Frontal cortex (tissue), 4 donors: ENCODE data around the gene UGT1A10. TPM values are rescaled to one million over a fixed set of nuclear protein-coding genes. Genes with fewer than 3 reads are reported as not detected.
"Not testable (repeated sequence)": the region's sequence is repeated elsewhere in the genome, so short reads cannot be mapped to it uniquely, and the experiment has no call there.

Source experiments
- DNase-seq, 2 donors: peaks; one replicate each; pipeline ENCODE4 v3.0.0; 2012; ENCODE audit warnings: low spot score in 2 of 2
- FAIRE-seq: peaks from 2 replicates; lab custom pipeline; 2012; peaks lifted over from hg19 to GRCh38; lab: Jason Lieb, UNC
- total RNA-seq: library from RNA; depleted of rRNA; stranded (reverse); fragments of >200 nt; gene quantifications from one replicate; pipeline ENCODE4 v1.2.3, GENCODE V29; 2014
- donor health status: control.
- donor health status: control.
- donor health status: control.

The UGT1A10 gene
- total RNA-seq, 1 donor from 2014 or later: not detected

GRCh38 chr2:233718552-233718951, 82.3 kb downstream of the UGT1A10 start, which contains the start of gene UGT1A4:
Gene UGT1A4, plus strand, starts transcription at chr2:233718736. Its CDS starts 85 bp downstream, at chr2:233718821.
- DNase-seq (no peak), FAIRE-seq (no peak)

- FAIRE-seq: no peak
- DNase-seq: no peak
Measured at GRCh38 chr2:233728723-233729301, 92.6 kb downstream of the UGT1A10 start, which contains the start of gene UGT1A3. Gene UGT1A3, plus strand, starts transcription at chr2:233729042. Its CDS starts 85 bp downstream, at chr2:233729127.

- FAIRE-seq, DNase-seq: not testable (repeated sequence)
Measured at GRCh38 chr2:233736868-233737653, 100.8 kb downstream of the UGT1A10 start.

- no peak for FAIRE-seq
Measured at GRCh38 chr2:233740870-233741269, 104.6 kb downstream of the UGT1A10 start.

GRCh38 chr2:233743464-233744259, 107.4 kb downstream of the UGT1A10 start:
- DNase-seq (no peak), FAIRE-seq (no peak)

More at GRCh38 chr2:233740870-233741269, 104.6 kb downstream of the UGT1A10 start:
- no peak for DNase-seq

GRCh38 chr2:233745073-233745755, 109.0 kb downstream of the UGT1A10 start:
- no peak for DNase-seq
- no peak for FAIRE-seq

DNA sequence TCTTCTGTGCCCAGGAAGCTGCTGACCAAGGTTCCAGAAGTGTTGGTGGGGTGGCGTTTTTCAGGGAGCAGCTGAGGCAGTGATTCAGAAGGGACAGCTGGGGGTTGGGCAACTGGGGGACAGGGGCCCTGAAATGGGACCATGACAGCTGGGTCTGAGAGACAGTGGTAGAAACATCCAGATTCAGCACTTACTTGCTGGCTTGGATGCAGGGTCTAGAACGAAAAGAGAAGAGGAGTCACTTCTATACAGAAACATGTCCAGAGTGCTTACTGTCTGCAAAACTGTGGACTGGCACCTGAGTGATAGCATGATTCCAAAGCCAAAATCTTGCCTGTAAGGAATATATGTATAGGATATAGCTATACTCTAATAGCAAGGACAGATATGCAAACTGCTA, 109.6 kb downstream of the UGT1A10 start:
- DNase-seq, FAIRE-seq: not testable (repeated sequence)

DNA sequence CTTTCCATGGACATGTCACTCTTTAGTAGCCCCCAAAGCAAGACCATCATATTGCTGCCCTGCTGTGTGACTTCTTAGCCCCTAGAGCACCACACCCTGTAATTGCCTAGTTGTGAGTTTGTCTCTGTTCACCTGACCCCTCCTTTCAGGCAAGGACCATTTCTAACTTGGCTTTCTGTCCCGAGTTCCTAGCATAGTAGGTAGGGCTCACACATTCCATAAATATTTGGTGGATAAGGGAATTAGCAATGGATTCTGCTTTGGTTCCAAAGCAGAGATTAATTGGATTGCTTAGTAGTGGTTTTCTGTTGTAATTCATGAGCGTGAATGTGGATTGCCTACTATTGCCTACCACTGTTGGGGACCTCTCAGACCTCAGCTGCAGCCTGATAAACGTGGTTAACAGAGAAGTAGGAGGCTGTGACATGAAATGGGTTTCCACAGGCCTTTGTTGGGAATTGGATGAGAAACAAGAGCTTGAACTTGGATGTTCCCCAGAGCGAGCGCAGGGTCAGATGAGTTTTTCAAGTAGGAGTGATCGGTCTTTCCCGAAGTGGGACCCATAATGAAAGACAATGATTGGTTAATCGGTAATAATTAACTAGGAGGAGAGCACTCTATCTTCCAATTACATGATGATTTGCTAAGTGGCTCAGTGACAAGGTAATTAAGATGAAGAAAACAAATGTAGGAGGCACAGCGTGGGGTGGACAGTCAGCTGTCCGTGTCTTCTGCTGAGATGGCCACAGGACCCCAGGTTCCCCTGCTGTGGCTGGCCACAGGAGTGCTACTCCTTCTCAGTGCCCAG, 110.4 kb downstream of the UGT1A10 start:
- FAIRE-seq: no peak
- no peak for DNase-seq

DNA sequence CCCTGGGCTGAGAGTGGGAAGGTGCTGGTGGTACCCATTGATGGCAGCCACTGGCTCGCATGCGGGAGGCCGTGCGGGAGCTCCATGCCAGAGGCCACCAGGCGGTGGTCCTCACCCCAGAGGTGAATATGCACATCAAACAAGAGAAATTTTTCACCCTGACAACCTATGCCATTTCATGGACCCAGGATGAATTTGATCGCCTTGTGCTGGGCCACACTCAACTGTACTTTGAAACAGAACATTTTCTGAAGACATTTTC, 111.0 kb downstream of the UGT1A10 start:
- FAIRE-seq (no peak), DNase-seq (no peak)

DNA sequence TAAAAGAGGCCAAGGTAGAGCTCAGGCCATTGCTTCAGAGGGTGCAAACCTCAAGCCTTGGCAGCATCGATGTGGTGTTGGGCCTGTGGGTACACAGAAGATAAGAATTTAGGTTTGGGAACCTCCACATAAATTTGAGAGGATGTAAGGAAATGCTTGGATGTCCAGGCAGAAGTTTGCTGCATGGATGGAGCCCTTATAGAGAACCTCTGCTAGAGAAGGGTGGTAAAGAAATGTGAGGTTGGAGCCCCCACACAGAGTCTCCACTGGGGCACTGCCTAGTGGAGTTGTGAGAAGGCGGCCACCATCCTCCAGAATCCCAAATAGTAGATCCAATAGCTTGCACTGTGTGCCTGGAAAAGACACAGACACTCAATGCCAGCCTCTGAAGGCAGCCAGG, 114.4 kb downstream of the UGT1A10 start:
- not testable (repeated sequence) for FAIRE-seq, DNase-seq

DNA sequence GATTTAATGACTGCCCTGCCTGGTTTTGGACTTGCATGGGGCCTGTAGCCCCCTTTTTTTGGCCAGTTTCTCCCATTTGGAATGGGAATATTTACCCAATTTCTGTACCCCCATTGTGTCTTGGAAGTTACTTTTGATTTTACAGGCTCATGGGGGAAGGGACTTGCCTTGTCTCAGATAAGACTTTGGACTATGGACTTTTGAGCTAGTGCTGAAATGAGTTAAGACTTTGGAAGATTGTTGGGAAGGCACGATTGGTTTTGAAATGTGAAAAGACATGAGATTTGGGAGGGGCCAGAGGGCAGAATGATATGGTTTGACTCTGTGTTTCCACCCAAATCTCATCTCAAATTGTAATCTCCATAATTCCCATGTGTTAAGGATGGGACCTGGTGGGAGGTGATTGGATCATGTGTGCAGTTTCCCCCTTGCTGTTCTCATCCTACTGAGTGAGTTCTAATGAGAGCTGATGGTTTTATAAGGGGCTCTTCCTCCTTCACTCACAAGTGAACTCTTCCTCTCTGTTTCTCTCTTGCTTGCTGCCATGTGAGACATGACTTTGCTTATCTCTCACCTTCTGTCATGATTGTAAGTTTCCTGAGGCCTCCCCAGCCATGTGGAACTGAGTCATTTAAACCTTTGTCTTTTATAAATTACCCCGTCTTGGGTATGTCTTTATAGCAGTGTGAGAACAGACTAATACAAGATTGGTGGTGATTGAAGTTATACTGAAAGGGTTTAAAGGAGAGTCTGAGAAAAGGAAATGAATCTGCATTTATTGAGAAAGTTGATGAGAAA, 115.2 kb downstream of the UGT1A10 start:
- not testable (repeated sequence) for FAIRE-seq, DNase-seq

DNA sequence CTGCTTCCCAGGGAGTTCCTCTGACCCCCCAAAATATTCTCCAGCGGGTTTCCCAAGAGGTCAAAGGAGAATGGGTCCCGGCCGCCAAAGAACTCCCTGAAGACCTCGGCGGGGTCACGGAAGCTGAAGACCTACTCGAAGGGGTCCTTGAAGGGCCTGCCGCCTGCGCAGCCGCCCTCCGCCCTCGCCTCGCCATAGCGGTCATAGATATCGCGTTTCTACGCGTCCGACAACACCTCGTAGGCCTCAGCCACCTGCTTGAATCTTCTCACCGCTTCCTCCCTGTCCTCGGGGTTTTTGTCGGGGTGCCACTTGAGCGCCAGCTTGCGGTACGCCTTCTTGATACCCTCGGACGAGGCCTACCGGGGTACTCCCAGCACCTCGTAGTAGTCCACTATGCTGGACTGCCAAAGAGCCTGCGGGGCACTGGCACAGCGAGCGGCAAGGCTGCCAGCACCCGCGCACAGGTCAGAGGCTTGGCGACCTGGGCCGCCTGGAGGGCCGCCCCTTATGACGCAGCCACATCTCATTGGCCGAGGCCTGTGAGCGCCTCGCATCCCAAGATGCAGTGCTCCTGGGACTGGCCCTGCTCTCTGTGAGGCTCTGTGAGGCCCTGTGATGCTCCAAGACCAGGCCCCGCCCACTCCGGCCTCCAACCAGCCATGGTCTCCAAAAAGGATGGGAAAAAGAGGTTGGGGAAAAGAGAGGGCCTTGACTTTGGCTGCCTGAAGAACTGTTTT, 118.8 kb downstream of the UGT1A10 start:
- FAIRE-seq: no peak
- DNase-seq: no peak

DNA sequence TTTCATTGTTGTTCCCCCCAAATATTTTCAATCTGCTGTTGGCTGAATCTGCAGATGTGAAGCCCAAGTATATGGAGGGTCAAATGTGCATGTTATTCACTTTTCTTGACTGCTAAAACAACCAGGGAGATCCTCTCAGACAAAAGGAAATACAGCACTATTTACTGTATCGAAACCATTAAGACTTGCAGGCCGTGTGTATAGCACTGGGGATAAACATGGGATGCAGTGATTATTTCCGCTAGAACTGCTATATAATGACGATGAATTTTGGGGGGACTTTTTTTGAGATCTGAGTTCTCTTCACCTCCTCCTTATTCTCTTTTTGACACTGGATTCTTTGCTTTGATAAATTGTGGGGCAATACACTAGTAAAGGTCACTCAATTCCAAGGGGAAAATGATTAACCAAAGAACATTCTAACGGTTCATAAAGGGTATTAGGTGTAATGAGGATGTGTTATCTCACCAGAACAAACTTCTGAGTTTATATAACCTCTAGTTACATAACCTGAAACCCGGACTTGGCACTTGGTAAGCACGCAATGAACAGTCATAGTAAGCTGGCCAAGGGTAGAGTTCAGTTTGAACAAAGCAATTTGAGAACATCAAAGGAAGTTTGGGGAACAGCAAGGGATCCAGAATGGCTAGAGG, 120.3 kb downstream of the UGT1A10 start:
- DNase-seq (no peak), FAIRE-seq (no peak)

DNA sequence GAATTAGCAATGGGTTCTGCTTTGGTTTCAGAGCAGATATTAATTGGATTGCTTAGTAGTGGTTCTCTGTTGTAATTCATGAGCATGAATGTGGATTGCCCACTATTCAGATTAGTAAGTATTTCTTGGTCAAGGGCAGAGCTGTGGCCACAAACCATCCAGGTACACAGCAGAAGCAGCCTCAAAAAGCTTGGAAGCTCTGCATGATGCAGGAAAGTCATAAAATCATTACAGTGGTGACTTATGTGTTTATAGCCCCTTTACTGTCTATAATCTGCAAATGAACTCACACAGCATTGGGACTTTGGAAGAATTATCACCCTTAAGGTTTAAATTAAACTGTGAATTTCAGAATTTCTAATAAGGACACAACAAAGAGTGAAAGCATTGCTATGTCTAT, 121.9 kb downstream of the UGT1A10 start:
- DNase-seq: no peak
- FAIRE-seq: no peak

- no peak for DNase-seq
Measured at GRCh38 chr2:233758849-233759248, 122.6 kb downstream of the UGT1A10 start.

DNA sequence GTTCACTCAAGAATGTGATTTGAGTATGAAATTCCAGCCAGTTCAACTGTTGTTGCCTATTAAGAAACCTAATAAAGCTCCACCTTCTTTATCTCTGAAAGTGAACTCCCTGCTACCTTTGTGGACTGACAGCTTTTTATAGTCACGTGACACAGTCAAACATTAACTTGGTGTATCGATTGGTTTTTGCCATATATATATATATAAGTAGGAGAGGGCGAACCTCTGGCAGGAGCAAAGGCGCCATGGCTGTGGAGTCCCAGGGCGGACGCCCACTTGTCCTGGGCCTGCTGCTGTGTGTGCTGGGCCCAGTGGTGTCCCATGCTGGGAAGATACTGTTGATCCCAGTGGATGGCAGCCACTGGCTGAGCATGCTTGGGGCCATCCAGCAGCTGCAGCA, 123.8 kb downstream of the UGT1A10 start, which contains the start of gene UGT1A1:
Gene UGT1A1, plus strand, starts transcription at position 228 of the 400 bp plus-strand sequence. Its CDS starts 18 bp downstream, at position 246.
- FAIRE-seq (no peak), DNase-seq (no peak)

More at GRCh38 chr2:233758849-233759248, 122.6 kb downstream of the UGT1A10 start:
- FAIRE-seq: no peak
